Measurements from ENCODE around the gene THG1L.
"Not testable (repeated sequence)": the region's sequence is repeated elsewhere in the genome, so short reads cannot be mapped to it uniquely, and the experiment has no call there.

Gene THG1L

DNA sequence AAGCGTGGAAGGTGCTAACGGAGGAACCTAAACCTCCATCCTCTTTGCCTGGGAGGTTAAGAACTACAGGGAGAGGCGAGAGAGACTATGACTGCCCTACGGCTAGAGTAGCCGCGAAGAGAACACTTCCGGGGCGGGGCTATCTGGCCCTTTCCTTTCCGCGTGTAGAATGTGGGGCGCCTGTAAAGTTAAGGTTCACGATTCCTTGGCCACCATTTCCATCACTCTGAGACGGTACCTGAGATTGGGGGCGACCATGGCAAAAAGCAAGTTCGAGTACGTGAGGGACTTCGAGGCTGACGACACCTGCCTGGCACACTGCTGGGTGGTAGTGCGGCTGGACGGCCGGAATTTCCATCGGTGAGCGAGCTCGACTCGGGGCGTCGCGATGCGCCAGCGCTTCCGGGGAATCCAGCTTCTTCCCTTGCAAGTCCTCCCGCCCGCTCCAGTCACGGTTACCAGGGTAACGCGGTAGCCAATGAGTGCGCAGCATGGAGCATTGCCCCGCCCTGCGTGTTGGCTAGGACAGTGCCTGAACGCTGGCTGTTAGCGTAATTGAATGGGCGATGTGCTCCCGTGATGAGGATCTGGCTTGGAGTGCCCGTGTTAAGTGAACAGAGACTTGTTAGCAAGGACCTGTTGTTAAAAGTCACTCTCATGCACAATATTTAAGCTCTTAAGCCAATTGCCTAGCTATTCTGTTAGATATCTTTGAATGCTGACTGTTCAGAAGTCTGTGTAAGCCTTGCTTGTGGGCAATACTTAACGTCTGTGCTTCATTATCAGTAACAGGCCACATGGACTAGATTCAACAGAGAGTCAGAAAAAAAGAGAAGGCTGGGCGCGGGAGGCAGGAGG lies at the start of gene THG1L:
THG1L (plus strand) TSS at position 149 of the 858 bp plus-strand sequence; CDS start at position 170, 21 bp downstream.
- DNase-seq (ENCODE audit: low read depth) = peak; percentile 91
- peak within 1 kb of the TSS; percentile 73 for H3K4me3 ChIP-seq (ENCODE audit: low read depth, low read length)

DNA sequence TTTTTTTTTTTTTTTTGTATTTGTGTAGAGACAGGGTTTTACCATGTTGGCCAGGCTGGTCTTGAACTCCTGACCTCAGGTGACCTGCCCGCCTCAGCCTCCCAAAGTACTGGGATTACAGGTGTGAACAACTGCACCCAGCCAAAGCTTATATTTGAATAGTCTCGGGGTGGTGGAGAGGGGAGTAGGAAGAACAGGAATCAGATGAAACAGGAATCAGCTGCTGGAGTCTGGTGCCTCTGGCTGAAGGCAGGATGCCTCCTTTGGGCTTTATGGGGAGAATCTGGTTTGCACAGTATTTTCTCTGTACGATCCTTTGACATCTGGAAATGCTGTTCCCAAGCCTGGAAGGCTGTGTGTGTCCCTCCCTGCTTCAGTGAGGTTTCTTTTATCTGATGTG lies 49.0 kb upstream of the THG1L start:
- no peak overlapping the region for H3K4me3 ChIP-seq (ENCODE audit: low read depth, low read length)
- no peak for DNase-seq (ENCODE audit: low read depth)

DNA sequence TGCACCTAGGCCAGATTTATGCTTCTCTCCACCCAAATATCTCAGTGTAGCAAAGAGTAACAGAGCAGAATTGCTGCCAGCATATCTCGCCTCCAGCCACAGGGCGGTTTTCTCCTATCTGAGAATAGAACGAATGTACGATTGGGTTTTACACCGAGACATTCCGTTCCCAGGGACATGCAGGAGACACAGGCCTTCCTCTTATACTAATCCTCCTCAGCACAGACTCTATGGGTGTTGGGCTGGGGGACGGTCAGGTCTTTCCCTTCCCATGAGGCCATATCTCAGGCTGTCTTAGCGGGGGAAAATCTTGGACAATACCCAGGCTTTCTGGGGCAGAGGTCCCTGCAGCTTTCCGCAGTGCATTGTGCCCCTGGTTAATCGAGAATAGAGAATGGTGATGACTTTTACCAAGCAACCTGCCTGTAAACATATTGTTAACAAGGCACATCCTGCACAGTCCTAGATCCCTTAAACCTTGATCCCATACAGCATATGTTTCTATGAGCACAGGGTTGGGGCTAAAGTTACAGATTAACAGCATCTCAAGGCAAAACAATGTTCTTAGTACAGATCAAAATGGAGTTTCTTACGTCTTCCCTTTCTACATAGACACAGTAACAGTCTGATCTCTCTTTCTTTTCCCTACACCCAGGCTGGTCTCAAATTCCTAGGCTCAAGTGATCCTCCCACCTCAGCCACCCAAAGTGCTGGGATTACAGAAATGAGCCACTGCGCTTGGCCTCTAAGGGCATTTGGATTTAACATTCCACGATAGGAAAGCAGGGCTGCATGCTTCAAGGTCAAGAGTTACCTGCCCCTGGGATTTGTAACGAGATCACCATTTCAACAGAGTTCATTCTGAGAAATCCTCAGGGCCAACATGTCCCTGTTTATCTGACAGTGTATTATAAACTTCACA lies 44.7 kb upstream of the THG1L start:
- DNase-seq (ENCODE audit: low read depth); H3K4me3 ChIP-seq (ENCODE audit: low read depth, low read length): not testable (repeated sequence)

DNA sequence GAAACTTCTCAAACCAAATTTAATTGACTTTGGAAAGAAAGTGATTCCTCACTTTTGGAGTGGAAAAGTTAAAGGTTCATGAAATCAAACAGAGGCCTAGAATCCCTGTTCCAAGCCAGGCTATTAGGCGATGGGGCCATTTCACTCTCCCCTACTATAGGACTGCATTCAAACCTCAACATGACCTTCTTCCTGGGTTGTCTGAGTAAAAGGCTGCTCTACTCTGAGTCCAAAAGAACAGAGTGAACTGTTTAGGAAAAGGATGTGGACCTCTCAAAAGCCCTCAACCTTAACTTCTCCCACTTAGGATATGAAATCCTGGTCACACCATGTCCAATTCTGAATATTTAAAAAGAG lies 44.0 kb upstream of the THG1L start:
- no peak overlapping the region for H3K4me3 ChIP-seq (ENCODE audit: low read depth, low read length)
- no peak for DNase-seq (ENCODE audit: low read depth)

DNA sequence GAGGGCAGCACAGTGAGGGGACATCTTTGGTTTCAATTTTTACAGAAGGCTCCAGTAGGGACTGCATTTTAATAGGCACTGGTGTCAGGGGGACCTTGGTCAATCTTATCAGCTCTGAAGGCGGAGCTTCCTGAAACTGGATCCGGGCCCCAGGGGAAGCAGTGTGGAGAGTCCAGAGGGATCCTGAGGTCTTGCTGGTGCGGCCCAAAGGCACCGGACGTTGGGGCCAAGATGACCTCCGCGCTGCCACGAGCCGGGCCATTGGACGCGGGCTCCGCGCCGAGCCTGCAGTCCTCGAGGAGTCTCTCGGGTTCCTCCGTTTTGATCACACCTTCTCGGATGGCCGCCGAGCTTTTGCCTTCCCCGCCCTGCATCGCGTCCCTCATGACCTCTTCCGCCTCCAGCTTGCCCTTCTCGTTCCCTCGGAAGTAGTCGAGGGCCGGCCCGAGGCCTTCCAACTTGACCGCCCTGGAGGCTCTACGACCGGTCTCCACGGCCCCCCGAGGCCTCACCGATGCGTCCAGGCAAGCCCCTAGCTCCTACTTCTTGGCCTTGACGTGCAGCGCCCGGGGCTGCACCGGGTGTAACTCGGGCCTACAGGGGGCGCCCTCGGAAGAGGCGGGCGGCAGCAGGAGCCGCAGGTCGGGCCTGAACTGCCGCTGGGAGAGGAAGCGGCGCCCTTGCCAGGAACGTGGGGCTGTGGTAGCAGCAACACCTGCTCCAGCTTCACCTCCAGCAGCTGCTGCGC lies 41.1 kb upstream of the THG1L start:
- no peak for DNase-seq (ENCODE audit: low read depth)
- H3K4me3 ChIP-seq (ENCODE audit: low read depth, low read length) = no peak overlapping the region

DNA sequence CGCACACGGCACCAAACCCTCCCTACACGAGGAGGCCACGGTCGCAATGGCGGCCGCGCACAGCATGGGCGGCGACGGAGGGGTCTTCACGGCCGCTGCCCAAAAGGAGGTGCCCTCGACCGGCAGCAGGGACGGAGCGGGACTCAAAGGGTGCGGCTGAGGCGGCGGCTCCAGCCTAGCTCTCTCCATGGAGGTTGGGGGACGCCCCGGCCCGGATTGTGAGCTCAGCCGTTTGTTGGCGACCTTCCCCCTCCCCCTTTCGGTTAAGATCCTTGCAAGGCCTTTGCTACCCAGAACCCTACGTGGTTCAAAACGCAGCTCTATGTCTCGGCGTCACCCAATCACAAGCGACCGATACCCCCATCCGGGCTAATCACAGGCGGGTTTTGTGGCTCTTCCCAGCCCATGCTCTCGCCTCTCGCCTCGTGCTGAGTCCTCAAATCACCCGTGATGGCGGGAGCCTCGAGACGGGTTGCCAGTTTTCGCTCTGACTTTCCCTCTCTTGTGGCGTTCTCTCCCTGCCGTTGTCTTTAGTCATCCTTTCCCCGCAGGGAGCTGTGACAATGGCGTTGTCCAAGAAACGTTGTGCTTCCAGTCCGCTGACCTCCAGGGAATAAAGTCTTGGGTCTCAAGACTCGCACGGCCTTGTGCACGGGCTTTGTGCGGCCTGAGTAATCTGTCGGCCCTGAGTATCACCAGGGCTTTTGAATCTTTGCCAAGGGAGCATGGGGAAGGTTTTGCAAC lies 40.4 kb upstream of the THG1L start:
- H3K4me3 ChIP-seq (ENCODE audit: low read depth, low read length) = no peak overlapping the region
- no peak for DNase-seq (ENCODE audit: low read depth)

DNA sequence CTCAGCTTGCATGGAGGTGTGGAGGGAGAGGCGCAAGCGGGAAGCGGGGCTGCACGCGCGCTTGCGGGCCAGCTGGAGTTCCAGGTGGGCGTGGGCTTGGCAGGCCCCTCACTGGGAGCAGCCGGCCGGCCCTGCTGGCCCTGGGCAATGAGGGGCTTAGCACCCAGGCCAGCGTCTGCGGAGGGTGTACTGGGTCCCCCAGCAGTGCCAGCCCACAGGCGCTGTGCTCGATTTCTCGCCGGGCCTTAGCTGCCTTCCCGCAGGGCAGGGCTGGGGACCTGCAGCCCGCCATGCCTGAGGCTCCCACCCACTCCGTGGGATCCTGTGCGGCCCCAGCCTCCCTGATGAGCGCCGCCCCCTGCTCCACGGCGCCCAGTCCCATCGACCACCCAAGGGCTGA lies 37.4 kb upstream of the THG1L start:
- DNase-seq (ENCODE audit: low read depth); H3K4me3 ChIP-seq (ENCODE audit: low read depth, low read length): not testable (repeated sequence)

DNA sequence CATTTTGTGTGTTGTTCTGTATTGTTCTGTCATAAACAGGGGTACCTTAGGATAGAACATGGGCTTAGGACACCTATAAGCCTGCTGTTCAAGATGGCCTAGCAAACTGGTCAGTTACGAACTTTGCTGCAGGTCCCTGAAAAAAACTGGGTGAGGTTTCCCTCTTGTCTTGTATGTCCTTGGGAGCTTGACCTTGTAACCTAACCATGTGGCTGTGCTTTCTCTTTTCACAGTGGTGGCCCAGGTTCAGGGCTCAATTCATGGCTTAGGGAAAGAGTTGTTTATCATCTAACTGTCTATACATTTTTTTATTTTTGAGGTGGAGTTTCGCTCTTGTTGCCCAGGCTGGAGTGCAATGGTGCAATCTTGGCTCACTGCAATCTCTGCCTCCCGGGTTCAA lies 35.1 kb upstream of the THG1L start:
- H3K4me3 ChIP-seq (ENCODE audit: low read depth, low read length); DNase-seq (ENCODE audit: low read depth): not testable (repeated sequence)

DNA sequence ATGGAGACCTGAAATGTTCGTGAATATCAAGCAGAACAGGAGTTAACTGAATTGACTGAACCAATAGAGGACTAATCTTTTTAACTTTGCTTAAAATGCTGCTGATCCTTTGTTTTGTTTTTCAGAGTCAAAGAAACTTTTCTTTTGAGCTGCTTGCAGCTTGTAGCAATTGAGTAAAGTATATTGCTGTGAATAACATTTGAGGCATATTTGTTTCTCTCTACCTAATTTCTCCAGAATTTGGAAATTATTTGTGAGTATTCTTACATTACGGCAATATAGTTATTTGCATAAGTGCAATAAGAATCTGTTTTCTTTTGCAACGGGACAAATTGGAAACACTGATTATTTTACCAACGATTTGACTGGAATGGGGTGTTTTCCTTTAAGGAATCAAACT lies 32.5 kb upstream of the THG1L start:
- not testable (repeated sequence) for DNase-seq (ENCODE audit: low read depth); H3K4me3 ChIP-seq (ENCODE audit: low read depth, low read length)

DNA sequence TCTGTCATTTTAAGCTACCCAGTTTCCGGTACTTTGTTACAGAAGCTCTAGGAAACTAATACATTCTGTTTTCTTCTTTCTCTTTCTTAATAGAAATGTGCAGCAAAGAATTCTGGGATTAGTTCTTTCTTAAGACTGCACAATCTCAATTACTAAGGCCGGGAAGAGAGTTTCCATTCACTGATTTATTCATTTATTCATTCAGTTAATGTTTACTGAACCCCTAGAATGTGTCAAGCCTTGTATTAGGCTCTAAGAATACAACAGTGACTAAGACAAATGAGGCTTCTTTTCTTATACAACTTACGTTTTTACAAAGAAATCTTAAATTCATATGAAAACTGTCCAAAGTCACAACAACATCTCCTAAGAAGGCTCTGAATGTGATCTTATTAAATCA lies 27.5 kb upstream of the THG1L start:
- no peak overlapping the region for H3K4me3 ChIP-seq (ENCODE audit: low read depth, low read length)

DNA sequence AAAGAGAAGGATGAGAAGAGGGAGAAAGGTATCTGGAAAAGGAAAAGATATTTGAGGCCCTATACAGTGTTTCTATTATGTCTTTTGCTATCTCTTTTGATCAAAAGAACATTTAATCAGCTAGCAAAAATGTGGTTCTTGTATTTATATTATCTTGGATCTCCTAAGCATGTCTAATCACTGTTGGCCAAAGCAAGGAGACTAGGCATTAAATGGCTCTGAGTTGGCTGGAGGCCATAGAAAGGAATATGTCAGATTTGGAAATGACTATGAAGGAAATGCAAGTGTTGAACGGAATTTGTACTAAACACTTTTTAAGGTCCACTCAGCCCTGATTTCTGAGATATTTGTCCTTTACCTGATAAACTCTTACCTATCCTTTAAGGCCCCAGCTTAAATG lies 22.4 kb upstream of the THG1L start:
- no peak for DNase-seq (ENCODE audit: low read depth)
- no peak overlapping the region for H3K4me3 ChIP-seq (ENCODE audit: low read depth, low read length)

More for the DNA sequence above, 27.5 kb upstream of the THG1L start:
- no peak for DNase-seq (ENCODE audit: low read depth)

DNA sequence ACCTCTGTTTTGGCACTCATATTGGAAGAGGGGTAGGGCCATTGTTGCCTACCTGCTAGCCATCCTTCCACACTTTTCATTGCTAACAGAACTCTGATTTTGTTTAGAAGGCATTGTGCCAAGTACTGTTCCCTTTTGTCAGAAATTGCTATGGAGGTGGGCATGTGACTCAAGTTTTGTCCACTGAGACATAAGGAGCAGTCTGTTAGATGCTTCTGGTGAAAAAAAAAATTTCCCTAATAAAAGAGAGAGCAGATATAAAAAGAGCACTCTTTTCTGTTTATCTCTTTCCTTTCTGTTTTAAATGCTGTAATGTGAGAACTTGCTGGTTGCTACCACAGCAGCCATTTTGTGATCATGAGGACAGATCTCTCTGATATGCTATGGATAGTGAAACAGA lies 21.9 kb upstream of the THG1L start:
- no peak overlapping the region for H3K4me3 ChIP-seq (ENCODE audit: low read depth, low read length)
- DNase-seq (ENCODE audit: low read depth) = no peak

DNA sequence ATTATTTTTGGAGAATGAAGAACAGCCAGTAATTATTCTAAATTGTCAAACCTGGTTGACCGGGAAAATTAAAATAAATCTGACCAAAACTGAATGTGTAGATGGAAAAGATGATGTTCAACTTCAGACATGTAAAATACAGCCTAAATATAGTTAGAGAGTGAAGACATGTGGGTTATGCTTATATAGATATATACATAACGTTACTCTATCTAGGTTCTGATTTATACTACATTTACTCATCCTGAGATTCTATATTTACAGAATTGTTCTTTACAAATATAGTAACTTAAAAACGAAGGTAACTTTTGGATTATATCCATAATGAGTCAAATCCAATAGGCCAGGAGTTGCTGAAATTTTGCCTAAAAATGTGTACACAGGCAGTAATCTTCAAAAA lies 20.8 kb upstream of the THG1L start:
- no peak for DNase-seq (ENCODE audit: low read depth)
- H3K4me3 ChIP-seq (ENCODE audit: low read depth, low read length) = no peak overlapping the region

DNA sequence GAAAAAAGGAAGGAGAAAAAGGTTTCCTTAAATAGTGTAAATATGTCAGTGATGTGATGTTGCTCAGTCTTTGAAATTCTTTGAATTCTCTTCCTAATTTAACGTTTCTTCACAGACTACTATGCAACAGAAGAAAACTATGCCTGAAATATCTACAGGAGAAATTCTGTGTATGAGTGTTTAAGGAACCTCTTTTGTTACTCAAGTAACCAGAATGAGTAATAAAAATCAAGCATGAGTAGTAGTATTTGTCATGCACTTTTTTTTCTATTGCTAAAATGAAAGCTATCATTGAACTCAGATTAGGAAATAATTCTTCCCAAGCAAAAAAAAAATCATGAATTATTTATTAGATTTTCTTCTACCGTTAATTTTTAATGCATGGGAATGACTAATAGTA lies 20.3 kb upstream of the THG1L start:
- peak; percentile 29 for DNase-seq (ENCODE audit: low read depth)
- H3K4me3 ChIP-seq (ENCODE audit: low read depth, low read length) = no peak overlapping the region

DNA sequence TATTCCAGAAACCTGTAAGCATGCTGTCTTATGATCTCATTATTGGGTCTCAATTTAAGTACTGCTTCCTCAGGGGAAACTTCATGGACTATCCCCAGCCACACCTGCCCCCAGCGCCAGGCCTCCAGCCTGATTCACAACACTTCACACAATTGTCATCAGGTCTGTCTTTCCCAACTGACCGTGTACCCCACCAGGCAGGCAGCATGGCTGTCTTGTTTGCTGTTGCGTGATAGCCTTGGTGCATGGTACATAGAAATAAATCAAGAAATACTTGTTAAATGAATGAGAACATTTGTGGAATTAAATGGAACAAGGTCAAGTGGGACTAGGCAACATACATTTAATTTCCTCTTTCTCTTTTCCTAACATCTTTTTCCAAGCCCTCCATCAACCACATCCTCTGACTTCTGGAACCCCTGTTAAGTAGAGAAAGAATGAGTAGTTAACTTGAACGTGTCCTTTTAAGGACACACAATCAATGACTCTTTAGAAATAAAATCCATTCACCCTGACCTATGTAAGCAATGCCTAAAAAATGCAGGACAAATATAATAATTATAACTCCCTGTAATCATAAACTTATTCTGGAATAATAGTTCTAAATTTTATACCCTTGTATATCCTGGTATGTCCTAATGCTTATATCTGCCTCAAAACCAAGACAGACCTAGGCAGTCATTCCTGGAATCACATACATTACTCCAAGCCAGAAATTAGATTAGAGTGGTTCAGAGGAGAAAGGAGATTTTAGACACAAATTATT lies 17.2 kb upstream of the THG1L start:
- DNase-seq (ENCODE audit: low read depth) = no peak
- H3K4me3 ChIP-seq (ENCODE audit: low read depth, low read length) = no peak overlapping the region

DNA sequence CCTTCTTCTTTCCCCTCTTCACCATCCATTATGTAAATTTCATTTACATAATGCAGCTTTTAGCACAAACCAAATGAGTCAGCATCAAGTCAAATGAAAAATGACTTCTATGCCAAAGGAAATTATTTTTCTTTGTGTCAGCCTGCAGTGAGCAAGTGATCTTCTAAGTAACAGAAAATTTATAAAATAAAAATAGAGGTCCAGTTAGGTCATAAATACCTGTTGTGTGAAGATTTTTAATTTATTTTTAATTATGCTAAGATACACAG lies 16.7 kb upstream of the THG1L start:
- DNase-seq (ENCODE audit: low read depth) = no peak
- H3K4me3 ChIP-seq (ENCODE audit: low read depth, low read length) = no peak overlapping the region

DNA sequence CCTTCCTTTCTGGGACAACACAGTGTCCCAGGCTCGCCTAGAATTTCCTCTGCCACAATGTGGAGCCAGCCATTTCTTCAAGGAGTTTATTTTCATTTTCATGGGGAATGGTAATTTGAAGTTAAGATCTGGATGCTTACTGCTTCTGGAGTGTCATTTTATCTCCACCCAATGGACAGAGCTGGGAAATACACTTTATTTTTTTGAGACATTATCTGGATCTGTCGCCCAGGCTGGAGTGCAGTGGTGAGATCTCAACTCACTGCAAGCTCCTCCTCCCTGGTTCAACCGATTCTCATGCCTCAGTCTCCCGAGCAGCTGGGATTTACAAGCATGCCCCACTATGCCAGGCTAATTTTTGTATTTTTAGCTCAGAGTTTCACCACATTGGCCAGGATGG lies 12.7 kb upstream of the THG1L start:
- peak; percentile 16 for DNase-seq (ENCODE audit: low read depth)
- no peak overlapping the region for H3K4me3 ChIP-seq (ENCODE audit: low read depth, low read length)

DNA sequence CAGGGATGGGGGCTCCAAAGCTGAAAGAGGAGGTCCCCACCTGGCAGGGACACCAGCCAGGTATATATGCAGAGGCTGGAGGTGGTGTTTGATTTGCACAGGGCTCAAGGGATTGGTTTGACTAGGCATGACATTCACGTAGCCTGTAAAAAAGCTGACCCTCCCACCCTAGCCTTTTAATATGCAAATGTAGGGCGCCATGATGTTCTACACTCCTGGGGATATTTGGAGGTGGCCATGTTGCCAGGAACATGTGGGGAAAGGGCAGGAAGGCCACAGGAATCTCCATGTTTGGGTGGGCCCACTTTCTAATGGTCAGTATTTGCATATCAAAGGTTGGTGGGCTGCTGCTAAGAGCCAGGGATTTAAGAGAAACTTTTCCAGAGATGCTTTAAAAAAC lies 12.0 kb upstream of the THG1L start:
- no peak overlapping the region for H3K4me3 ChIP-seq (ENCODE audit: low read depth, low read length)
- no peak for DNase-seq (ENCODE audit: low read depth)

DNA sequence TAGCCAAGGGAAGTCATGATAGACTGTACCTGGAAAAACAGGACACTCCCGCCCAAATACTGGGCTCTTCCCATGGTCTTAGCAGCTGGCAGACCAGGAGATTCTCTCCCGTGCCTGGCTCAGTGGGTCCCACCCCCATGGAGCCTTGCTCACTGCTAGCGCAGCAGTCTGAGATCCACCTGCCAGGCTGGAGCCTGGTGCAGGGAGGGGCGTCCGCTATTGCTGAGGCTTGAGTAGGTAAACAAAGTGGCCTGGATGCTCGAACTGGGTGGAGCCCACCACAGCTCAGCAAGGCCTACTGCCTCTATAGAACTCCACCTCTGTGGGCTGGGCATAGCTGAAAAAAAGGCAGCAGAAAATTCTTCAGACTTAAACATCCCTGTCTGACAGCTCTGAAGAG lies 10.1 kb upstream of the THG1L start:
- no peak overlapping the region for H3K4me3 ChIP-seq (ENCODE audit: low read depth, low read length)
- no peak for DNase-seq (ENCODE audit: low read depth)

Measured in skeletal muscle cell (primary cell).